ENCODE data around the gene GPR37L1.

GPR37L1 gene

GRCh38 chr1:202106340-202107254, 16.1 kb upstream of the GPR37L1 start:
- Histone ChIP-seq H3K27me3 (ENCODE audit: control insufficient read depth in 3 of 3, insufficient read depth in 3 of 3, low read depth in 1 of 3, low read length in 3 of 3) (peaks cover 0 to 7% (median 0%) of the 10 kb centered on the region in 3 experiments), H3K4me2 (ENCODE audit: insufficient read depth, low read length, poor library complexity, severe bottlenecking) (no peak overlapping the region), H3K14ac (ENCODE audit: low read length) (no peak overlapping the region), H2BK5ac (ENCODE audit: low read length) (peak overlapping the region; percentile 93), H2BK15ac (ENCODE audit: low read length) (peak overlapping the region; percentile 96), H3K4me3 (ENCODE audit: low read length in 2 of 2) (no peak overlapping the region), H3K9ac (ENCODE audit: low read depth, low read length, poor library complexity) (no peak overlapping the region), H3K36me3 (replicated peaks in 1 of 2; ENCODE audit: control insufficient read depth in 2 of 2, insufficient read depth in 2 of 2, low read length in 2 of 2) (no peaks in the 10 kb centered on the region), H3K23ac (ENCODE audit: low read depth, low read length, poor library complexity) (peak overlapping the region; percentile 62), H3K27ac (replicated peaks; ENCODE audit: low read length) (peak overlapping the region; percentile 85), H2BK12ac (ENCODE audit: low read length) (peak overlapping the region; percentile 87), H3K9me3 (replicated peaks in 1 of 2; ENCODE audit: control insufficient read depth in 2 of 2, insufficient read depth in 1 of 2, low read depth in 1 of 2, low read length in 2 of 2) (no peaks in the 10 kb centered on the region), H2AK5ac (ENCODE audit: low read depth, low read length) (peak overlapping the region; percentile 90), H4K8ac (ENCODE audit: low read depth, low read length) (no peak overlapping the region), H3K18ac (ENCODE audit: low read length) (peak overlapping the region; percentile 92), H2BK120ac (ENCODE audit: low read depth, low read length) (peak overlapping the region; percentile 92), H4K91ac (ENCODE audit: low read depth, low read length, poor library complexity) (peak overlapping the region; percentile 2), H3K79me1 (ENCODE audit: low read depth, low read length) (no peaks in the 10 kb centered on the region), H2AFZ (ENCODE audit: low read length) (no peak overlapping the region), H3K4ac (ENCODE audit: low read length) (peak overlapping the region; percentile 97), H3K4me1 (ENCODE audit: control insufficient read depth in 2 of 2, insufficient read depth in 1 of 2, low read depth in 1 of 2, low read length in 2 of 2) (peaks cover 23 to 35% of the 10 kb centered on the region in 2 donors)
- WGBS, 2 donors (ENCODE audit: extremely low coverage in 2 of 2, insufficient read length in 2 of 2, insufficient replicate concordance in 1 of 2): no CpG with 5 or more reads among the region's 10 CpGs
- no peak for DNase-seq (ENCODE audit: low spot score)

GRCh38 chr1:202107321-202107761, 15.4 kb upstream of the GPR37L1 start:
- Histone ChIP-seq H2BK12ac (ENCODE audit: low read length) (peak overlapping the region; percentile 60), H2BK15ac (ENCODE audit: low read length) (peak overlapping the region; percentile 96), H3K18ac (ENCODE audit: low read length) (peak overlapping the region; percentile 52), H3K4ac (ENCODE audit: low read length) (no peak overlapping the region), H3K4me1 (ENCODE audit: control insufficient read depth in 2 of 2, insufficient read depth in 1 of 2, low read depth in 1 of 2, low read length in 2 of 2) (peaks cover 23 to 33% of the 10 kb centered on the region in 2 donors), H3K9ac (ENCODE audit: low read depth, low read length, poor library complexity) (no peak overlapping the region), H3K36me3 (replicated peaks in 1 of 2; ENCODE audit: control insufficient read depth in 2 of 2, insufficient read depth in 2 of 2, low read length in 2 of 2) (no peaks in the 10 kb centered on the region), H3K14ac (ENCODE audit: low read length) (no peak overlapping the region), H3K79me1 (ENCODE audit: low read depth, low read length) (no peaks in the 10 kb centered on the region), H2AFZ (ENCODE audit: low read length) (peak overlapping the region; percentile 80), H3K4me2 (ENCODE audit: insufficient read depth, low read length, poor library complexity, severe bottlenecking) (no peak overlapping the region), H3K4me3 (ENCODE audit: low read length in 2 of 2) (no peak overlapping the region), H2BK120ac (ENCODE audit: low read depth, low read length) (peak overlapping the region; percentile 92), H4K91ac (ENCODE audit: low read depth, low read length, poor library complexity) (no peak overlapping the region), H2BK5ac (ENCODE audit: low read length) (peak overlapping the region; percentile 93), H2AK5ac (ENCODE audit: low read depth, low read length) (peak overlapping the region; percentile 90), H4K8ac (ENCODE audit: low read depth, low read length) (no peak overlapping the region), H3K27ac (replicated peaks; ENCODE audit: low read length) (no peak overlapping the region), H3K23ac (ENCODE audit: low read depth, low read length, poor library complexity) (no peak overlapping the region), H3K27me3 (ENCODE audit: control insufficient read depth in 3 of 3, insufficient read depth in 3 of 3, low read depth in 1 of 3, low read length in 3 of 3) (peaks cover 0 to 7% (median 0%) of the 10 kb centered on the region in 3 experiments), H3K9me3 (replicated peaks in 1 of 2; ENCODE audit: control insufficient read depth in 2 of 2, insufficient read depth in 1 of 2, low read depth in 1 of 2, low read length in 2 of 2) (no peaks in the 10 kb centered on the region)
- no peak for DNase-seq (ENCODE audit: low spot score)
- no CpG with 5 or more reads among the region's 5 CpGs for WGBS, 2 donors (ENCODE audit: extremely low coverage in 2 of 2, insufficient read length in 2 of 2, insufficient replicate concordance in 1 of 2)

GRCh38 chr1:202107801-202108731, 14.7 kb upstream of the GPR37L1 start:
- Histone ChIP-seq H3K18ac (ENCODE audit: low read length) (no peak overlapping the region), H2AFZ (ENCODE audit: low read length) (peak overlapping the region; percentile 80), H3K27ac (replicated peaks; ENCODE audit: low read length) (no peak overlapping the region), H4K91ac (ENCODE audit: low read depth, low read length, poor library complexity) (no peak overlapping the region), H2BK5ac (ENCODE audit: low read length) (no peak overlapping the region), H2BK120ac (ENCODE audit: low read depth, low read length) (no peak overlapping the region), H3K14ac (ENCODE audit: low read length) (no peak overlapping the region), H3K36me3 (replicated peaks in 1 of 2; ENCODE audit: control insufficient read depth in 2 of 2, insufficient read depth in 2 of 2, low read length in 2 of 2) (no peaks in the 10 kb centered on the region), H3K9ac (ENCODE audit: low read depth, low read length, poor library complexity) (no peak overlapping the region), H2AK5ac (ENCODE audit: low read depth, low read length) (peak overlapping the region; percentile 90), H2BK15ac (ENCODE audit: low read length) (no peak overlapping the region), H3K4me1 (ENCODE audit: control insufficient read depth in 2 of 2, insufficient read depth in 1 of 2, low read depth in 1 of 2, low read length in 2 of 2) (peaks cover 23 to 37% of the 10 kb centered on the region in 2 donors), H3K9me3 (replicated peaks in 1 of 2; ENCODE audit: control insufficient read depth in 2 of 2, insufficient read depth in 1 of 2, low read depth in 1 of 2, low read length in 2 of 2) (no peaks in the 10 kb centered on the region), H3K4me3 (ENCODE audit: low read length in 2 of 2) (no peak overlapping the region), H3K79me1 (ENCODE audit: low read depth, low read length) (no peaks in the 10 kb centered on the region), H3K27me3 (ENCODE audit: control insufficient read depth in 3 of 3, insufficient read depth in 3 of 3, low read depth in 1 of 3, low read length in 3 of 3) (peaks cover 0 to 7% (median 0%) of the 10 kb centered on the region in 3 experiments), H2BK12ac (ENCODE audit: low read length) (no peak overlapping the region), H3K23ac (ENCODE audit: low read depth, low read length, poor library complexity) (no peak overlapping the region), H3K4me2 (ENCODE audit: insufficient read depth, low read length, poor library complexity, severe bottlenecking) (no peak overlapping the region), H4K8ac (ENCODE audit: low read depth, low read length) (no peak overlapping the region), H3K4ac (ENCODE audit: low read length) (no peak overlapping the region)
- WGBS, 2 donors (ENCODE audit: extremely low coverage in 2 of 2, insufficient read length in 2 of 2, insufficient replicate concordance in 1 of 2): no CpG with 5 or more reads among the region's 13 CpGs
- no peak for DNase-seq (ENCODE audit: low spot score)

All from neuronal stem cell (in vitro differentiated cells).